ENCODE data around the gene MKNK2.
A peak's percentile ranks its signal among the peaks of the same experiment; 100 is the strongest.

The MKNK2 gene

DNA sequence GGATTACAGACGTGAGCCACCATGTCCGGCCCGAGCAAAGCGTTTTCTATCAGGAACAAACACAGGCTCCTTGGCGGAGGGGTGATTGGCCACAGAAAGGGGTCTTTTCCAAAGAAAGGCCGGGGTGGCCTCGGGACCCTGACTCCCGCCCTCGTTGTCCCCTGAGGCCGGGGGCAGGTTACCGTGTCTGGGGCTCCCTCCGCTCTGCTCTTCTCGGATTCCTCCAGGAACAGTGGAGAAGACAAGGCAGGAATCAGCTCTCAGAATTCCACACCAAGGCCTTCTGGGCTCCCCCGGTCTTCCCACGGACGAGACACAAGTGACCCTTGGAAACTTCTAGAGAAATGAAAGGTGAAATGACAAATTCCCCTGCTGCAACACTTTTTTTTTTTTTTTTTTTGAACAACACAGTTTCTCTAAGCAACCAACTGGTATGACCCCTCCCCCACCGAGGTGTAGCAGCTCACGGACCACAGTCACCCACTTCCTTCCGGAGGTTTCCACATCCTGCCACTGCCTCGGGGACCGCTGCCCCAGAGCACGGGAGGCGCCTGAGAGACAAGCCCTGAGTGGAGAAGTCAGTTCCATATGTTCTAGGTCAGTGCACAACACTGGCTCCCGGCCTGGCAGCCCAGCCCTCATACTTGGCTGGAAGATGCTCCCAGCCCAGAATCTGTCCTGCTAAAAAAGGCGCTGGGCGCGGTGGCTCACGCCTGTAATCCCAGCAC, 34.1 kb upstream of the MKNK2 start:
- TF ChIP-seq CTCF (conservative IDR thresholded peaks at IDR 0.05) = no peak
- no peak for TF ChIP-seq ZFX (IDR thresholded peaks at IDR 0.05)
- no peak overlapping the region; the same call in 1 of the 2 replicates for H3K27ac ChIP-seq

GRCh38 chr19:2083174-2083854, 32.3 kb upstream of the MKNK2 start:
- no peak for TF ChIP-seq CTCF (conservative IDR thresholded peaks at IDR 0.05)
- TF ChIP-seq ZFX (IDR thresholded peaks at IDR 0.05) = no peak
- H3K27ac ChIP-seq = peak overlapping the region; percentile 51

DNA sequence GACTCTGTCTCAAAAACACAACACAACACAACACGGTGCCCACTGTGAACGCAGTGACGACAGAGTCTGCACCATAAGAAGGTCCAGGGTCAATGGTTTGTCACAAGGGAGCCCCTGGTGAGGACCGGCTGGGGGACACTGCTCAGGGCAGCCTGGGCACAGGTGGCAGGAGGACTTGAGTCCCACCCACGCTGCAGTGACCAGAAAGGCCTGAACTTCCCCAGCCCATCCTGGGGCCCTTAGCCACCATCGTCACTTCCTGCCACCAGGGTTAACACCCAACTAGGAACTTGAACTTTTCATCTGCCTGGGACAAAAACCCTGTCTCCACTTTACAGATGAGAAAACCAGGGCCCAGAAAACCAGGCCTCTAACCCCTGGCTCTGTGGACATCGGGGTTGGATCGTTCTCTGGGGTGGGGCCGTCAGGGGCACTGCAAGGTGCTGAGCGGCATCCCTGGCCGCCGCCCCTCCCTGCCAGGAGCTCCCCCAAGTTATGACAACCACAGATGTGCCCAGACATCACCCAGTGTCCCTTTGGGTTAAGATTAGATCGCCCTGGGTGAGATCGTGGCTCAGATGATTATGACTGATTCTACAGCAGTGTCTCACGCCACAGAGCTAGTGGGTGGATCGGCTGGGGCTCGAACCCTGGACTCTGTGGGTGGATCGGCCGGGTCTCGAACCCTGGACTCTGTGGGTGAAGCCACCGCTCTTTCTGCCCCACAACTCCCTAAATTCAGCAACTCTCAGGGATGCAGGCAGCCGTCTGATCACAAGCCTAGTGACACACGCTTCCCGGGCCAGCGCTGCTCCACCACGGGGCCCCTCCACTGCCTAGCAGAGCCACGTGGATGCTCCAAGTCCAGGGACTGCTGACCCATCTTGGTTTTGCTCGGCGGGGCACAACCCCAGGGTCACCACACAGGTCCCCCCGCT, 31.1 kb upstream of the MKNK2 start:
- no peak overlapping the region for H3K27ac ChIP-seq
- TF ChIP-seq CTCF (conservative IDR thresholded peaks at IDR 0.05) (no peak), ZFX (IDR thresholded peaks at IDR 0.05) (no peak)

DNA sequence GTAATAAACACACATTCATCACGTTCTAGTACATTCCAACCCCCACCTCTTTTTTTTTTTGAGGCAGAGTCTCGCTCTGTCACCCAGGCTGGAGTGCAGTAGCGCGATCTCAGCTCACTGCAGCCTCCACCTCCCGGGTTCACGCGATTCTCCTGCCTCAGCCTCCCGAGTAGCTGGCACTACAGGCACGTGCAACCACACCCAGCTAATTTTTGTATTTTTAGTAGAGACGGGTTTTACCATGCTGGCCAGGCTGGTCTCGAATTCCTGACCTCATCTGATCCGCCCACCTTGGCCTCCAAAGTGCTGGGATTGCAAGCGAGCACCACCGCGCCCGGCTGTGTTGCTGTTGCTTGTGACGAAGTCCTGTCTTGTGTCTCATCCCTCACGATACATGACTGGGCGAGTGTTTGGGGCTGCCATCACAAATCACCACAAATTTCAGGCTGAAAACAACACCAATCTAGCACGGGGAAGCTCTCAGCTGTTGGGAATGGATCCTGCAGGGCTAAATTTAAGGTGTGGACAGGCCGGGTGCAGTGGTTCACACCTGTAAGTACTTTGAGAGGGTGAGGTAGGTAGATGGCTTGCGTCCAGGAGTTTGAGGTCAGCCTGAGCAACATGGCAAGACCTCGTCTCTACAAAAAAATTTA, 29.4 kb upstream of the MKNK2 start:
- TF ChIP-seq CTCF (conservative IDR thresholded peaks at IDR 0.05) (no peak), ZFX (IDR thresholded peaks at IDR 0.05) (no peak)
- no peak overlapping the region for H3K27ac ChIP-seq

DNA sequence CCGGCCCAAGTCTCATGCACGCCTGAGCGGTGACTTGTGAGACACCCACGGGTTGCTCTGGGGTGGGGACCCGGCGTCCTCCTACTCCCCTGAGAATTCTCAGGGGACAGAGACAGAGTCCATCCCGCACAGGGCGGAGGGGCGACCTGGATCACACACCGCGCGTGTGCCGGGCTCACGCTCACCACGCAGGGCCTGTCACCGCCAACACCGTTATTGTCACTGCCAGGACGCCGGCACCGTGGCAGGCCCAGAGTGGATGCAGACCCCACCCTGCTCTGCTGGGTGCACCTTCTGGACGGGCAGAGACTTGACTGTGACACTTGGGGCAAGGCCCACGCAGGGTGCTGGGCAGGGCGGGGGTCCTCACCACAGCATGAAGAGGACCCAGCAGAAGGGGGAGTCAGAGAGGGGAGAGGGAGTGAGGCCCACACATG, 28.8 kb upstream of the MKNK2 start:
- TF ChIP-seq ZFX (IDR thresholded peaks at IDR 0.05) (no peak), CTCF (conservative IDR thresholded peaks at IDR 0.05) (no peak)
- no peak overlapping the region for H3K27ac ChIP-seq

DNA sequence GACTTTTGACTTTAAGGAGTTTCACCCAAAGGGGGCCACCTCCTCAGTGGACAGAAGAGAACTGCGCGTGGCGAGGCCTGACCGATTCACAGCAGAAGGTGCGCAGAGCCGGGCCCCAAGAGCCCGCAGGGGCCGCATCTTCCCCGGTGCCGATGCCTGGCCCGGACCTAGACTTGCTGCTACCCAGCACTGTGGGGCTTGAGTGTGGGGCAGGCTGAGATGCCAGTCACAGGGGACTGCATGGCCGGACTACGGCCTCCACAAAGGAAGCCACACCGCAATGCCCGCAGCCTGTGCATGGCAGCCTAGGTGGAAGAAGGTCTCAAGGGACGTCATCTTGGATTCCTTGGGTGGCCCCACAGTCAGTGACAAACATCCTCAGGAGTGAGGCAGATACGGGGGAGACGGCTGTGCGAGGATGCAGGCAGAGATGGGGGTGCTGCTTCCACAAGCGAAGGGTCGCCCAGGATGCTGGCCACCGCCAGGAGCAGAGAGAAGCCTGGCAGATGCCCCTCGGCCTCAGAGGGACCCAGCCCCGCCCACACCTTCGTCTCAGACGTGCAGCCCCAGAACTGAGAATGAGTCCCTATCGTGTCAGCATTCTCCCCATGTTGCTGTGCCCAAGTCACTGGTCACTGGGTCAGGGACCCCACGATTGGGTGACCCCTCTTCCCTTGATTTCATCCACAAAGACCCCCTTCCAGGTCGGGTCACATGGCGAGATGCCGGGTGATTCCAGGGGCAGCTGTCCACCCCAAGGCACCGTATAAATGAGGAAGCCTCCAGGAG, 28.2 kb upstream of the MKNK2 start:
- H3K27ac ChIP-seq = no peak overlapping the region
- no peak for TF ChIP-seq CTCF (conservative IDR thresholded peaks at IDR 0.05)
- no peak for TF ChIP-seq ZFX (IDR thresholded peaks at IDR 0.05)
